Fibroblast of mammary gland (primary cell): ENCODE measurements around the gene PHLDA3.
A peak's percentile ranks its signal among the peaks of the same experiment; 100 is the strongest.

Experiments used
- DNase-seq: peaks from one replicate; pipeline ENCODE4 v3.0.0-alpha.2; 2010; ENCODE audit warnings: low read depth
- H3K4me3 ChIP-seq: 2 replicates; pipeline ENCODE4 v1.5.1; 2011; ENCODE audit warnings: low read depth, mild to moderate bottlenecking, low read length, moderate library complexity; ENCODE audit not compliant: control insufficient read depth
- TF ChIP-seq, protein P1 (sequence below): conservative IDR thresholded peaks from 2 replicates; pipeline ENCODE4 v1.5.1; 2011; ENCODE audit warnings: low read depth, low read length, inconsistent platforms; ENCODE audit not compliant: control insufficient read depth, insufficient read depth

The PHLDA3 gene

DNA sequence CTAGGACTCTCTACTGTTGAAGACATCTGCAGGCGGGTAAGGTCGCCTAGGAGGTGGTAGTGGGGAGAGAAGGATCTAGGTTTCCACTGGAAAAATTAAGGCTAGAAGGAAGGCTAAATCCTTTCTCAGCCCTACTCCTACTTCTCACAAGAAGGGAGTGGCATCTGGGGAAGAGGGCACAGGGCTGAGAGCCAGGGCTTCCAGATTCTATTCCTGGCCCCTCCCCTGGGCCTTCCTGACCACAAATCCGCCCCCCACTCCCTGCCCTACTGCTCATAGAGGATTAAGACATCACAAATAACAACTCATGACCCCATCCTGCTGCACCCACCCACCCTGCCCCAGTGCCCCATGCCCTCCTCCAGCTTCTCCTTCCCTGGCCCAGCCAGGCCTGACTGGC lies 2.5 kb downstream of the PHLDA3 start:
- TF ChIP-seq, protein P1, sequence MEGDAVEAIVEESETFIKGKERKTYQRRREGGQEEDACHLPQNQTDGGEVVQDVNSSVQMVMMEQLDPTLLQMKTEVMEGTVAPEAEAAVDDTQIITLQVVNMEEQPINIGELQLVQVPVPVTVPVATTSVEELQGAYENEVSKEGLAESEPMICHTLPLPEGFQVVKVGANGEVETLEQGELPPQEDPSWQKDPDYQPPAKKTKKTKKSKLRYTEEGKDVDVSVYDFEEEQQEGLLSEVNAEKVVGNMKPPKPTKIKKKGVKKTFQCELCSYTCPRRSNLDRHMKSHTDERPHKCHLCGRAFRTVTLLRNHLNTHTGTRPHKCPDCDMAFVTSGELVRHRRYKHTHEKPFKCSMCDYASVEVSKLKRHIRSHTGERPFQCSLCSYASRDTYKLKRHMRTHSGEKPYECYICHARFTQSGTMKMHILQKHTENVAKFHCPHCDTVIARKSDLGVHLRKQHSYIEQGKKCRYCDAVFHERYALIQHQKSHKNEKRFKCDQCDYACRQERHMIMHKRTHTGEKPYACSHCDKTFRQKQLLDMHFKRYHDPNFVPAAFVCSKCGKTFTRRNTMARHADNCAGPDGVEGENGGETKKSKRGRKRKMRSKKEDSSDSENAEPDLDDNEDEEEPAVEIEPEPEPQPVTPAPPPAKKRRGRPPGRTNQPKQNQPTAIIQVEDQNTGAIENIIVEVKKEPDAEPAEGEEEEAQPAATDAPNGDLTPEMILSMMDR, result no peak
- peak; percentile 81 for DNase-seq
- H3K4me3 ChIP-seq, result peak overlapping the region; percentile 96

DNA sequence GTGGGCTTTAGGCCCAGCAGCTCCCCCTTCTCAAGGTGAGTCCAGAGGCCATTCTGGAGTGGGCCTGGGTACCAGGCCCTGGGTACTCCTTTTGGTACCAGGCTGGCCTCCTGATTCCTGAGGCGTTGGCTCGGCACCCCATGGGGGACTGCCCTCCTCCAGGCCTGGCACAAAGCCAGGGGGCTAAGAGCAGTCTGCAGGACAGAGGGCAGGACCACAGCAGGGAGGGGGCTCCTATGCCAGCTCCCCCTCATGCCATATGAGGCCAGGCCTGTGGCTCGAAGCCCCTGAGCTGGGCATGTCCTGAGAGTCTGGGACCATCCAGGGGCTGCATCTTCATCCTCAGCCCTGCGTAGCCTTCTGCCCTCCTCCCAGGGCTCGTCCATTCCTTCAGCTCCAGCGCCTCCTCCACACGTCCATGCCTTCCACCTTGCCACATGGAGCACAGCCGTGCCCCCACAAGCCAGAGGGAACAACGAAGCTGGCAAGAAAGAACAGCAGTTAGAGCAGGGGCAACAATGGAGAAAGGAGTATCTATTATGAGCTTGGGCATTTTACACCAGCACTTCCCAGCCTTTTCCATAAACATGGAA lies 3.2 kb downstream of the PHLDA3 start:
- TF ChIP-seq, protein P1, result no peak
- H3K4me3 ChIP-seq, result peak overlapping the region; percentile 96
- no peak for DNase-seq

GRCh38 chr1:201463071-201463552 lies 5.9 kb downstream of the PHLDA3 start:
- TF ChIP-seq, protein P1, result peak; percentile 38
- peak; percentile 44 for DNase-seq
- H3K4me3 ChIP-seq, result no peak overlapping the region

DNA sequence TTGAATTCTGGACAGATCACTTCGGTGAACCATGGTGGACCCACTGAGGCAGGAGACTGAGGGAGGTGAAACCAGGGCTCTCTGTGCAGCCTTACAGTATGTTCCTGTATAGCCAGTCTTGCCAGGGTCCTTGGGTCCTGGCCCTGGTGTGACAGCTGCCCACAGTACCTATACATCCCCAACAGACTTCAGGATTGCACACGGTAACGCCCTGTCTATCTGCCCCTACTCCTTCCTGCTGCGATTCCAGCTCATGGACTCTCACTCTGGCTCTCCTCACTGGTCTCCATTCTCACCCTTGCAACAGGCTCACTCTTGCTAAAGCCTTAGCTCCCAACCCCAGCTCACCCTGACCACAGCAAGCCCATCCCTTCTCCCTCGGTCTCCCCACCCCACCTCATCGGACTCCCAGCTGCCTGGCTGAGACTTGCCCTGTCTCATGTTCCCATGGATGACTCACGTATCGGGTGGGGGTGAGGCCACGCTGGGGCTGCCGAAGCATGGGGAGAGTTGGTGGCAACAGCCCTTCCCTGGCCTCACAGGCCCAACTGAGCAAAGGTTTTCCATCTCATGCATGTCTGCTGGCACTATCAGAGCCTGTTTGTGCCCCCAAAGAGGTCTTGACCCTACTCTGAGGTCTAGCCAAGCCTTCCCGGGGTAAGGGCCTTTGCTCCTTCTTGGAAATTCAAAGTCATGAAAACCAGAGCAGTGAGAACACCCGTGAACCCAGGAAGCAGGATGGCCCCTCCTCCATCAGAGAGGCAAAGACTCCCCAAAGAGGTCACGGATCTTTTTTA lies 7.1 kb downstream of the PHLDA3 start:
- peak; percentile 99 for DNase-seq
- no peak overlapping the region for H3K4me3 ChIP-seq
- TF ChIP-seq, protein P1, result no peak

DNA sequence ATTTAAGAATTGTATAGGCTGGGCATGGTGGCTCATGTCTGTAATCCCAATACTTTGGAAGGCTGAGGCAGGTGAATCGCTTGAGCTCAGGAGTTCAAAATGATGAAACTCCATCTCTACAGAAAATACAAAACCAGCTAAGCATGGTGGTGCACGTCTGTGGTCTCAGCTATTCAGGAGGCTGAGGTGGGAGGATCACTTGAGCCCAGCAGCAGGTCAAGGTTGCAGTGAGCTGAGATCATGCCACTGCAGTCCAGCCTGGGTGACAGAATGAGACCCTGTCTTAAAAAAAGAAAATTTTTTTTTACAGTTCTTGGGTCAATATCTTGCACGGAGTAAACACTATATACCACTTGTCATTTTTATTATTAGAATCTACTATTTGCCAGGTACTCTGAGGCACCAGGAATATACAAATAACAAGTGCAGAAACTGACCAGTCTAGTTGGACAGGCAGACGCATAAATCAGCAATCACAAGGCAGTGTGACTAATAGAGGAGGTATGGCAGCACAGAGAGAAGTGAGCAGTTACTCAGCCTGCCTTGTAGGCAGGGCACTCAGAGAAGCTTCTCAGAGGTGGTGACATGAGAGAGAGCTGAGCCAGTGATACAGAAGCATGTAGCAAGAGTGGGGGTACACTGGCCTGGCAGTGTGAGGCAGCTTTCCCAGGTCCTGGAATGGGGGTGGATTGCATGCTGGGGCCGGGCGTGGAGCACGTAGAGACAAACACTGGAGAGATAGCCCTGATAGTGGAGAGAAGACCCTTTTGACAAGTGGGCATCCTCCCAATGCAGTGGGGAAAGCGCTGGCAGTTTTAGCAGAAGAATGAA lies 8.0 kb downstream of the PHLDA3 start:
- TF ChIP-seq, protein P1, result no peak
- H3K4me3 ChIP-seq, result no peak overlapping the region
- DNase-seq, result peak; percentile 99

- no peak overlapping the region for H3K4me3 ChIP-seq
- no peak for DNase-seq
- TF ChIP-seq, protein P1, result no peak
These were observed 9.2 kb downstream of the PHLDA3 start for GRCh38 chr1:201459775-201460174.
